ENCODE results near the gene LAMA1.
"Not testable (repeated sequence)": the region's sequence is repeated elsewhere in the genome, so short reads cannot be mapped to it uniquely, and the experiment has no call there.

Gene LAMA1

GRCh38 chr18:7155092-7155491 lies 37.5 kb upstream of the LAMA1 start:
- no peak for TF ChIP-seq CTCF (conservative IDR thresholded peaks at IDR 0.05)
- H3K27ac ChIP-seq: no peak overlapping the region; the same call in 1 of the 2 replicates

GRCh38 chr18:7152440-7152839 lies 34.8 kb upstream of the LAMA1 start:
- TF ChIP-seq CTCF (conservative IDR thresholded peaks at IDR 0.05): no peak
- no peak overlapping the region for H3K27ac ChIP-seq

- no peak for TF ChIP-seq CTCF (conservative IDR thresholded peaks at IDR 0.05)
- no peak overlapping the region for H3K27ac ChIP-seq
Measured at GRCh38 chr18:7147399-7147798, 29.8 kb upstream of the LAMA1 start.

- no peak for TF ChIP-seq CTCF (conservative IDR thresholded peaks at IDR 0.05)
- no peak overlapping the region for H3K27ac ChIP-seq
Measured at GRCh38 chr18:7146067-7146466, 28.5 kb upstream of the LAMA1 start.

- not testable (repeated sequence) for H3K27ac ChIP-seq
Measured at GRCh38 chr18:7144921-7145320, 27.3 kb upstream of the LAMA1 start.

- no peak for TF ChIP-seq CTCF (conservative IDR thresholded peaks at IDR 0.05)
- H3K27ac ChIP-seq: no peak overlapping the region
Measured at GRCh38 chr18:7141287-7141686, 23.7 kb upstream of the LAMA1 start.

GRCh38 chr18:7139409-7139808 lies 21.8 kb upstream of the LAMA1 start:
- TF ChIP-seq CTCF (conservative IDR thresholded peaks at IDR 0.05): no peak
- no peak overlapping the region for H3K27ac ChIP-seq

- no peak for TF ChIP-seq CTCF (conservative IDR thresholded peaks at IDR 0.05)
- no peak overlapping the region for H3K27ac ChIP-seq
Measured at GRCh38 chr18:7133181-7133580, 15.6 kb upstream of the LAMA1 start.
